Measurements from ENCODE around the gene NPBWR2. TPM values are rescaled to one million over a fixed set of nuclear protein-coding genes. Genes with fewer than 3 reads are reported as not detected.
"Not testable (repeated sequence)": the region's sequence is repeated elsewhere in the genome, so short reads cannot be mapped to it uniquely, and the experiment has no call there.

Gene NPBWR2
- polyA plus RNA-seq, 3 donors = not detected

DNA sequence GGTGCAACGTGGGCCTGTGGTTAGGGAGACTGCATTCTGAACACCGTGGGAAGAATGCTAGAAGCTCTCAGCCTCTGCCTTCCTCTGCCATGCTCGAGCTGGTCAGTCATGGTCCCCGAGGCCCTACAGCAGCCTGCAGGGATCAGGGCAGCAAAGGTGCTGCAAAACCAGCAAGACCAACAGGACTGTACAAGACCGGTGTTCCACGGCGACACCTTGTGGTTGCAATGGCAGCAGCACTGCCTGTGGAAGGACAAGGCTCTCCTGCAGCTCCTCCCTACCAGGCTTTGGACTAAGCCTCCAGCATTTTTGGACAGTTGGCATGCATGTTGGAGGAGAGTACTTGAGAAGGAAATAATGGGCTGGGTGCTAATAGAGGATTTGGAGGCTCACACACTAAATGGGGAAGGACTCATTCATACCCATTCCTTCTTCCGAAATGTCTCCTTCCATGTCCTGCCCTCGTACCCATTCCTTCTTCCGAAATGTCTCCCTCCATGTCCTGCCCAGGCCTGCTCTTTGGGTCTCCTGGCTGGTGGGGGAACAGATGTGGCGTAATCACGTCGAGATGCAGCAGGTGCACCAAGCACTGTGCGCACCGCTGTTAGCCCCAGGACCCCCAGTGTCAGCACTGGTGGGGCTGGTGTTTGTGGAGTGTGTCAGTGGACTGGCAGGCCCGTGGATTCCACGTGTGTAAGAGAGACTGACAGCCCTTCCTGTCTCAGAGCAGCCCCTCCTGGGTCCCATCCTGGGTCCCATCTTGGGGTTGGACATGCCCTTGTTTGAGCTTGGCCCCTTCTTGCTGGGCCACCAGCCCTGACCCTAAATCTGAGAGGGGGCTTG, 38.3 kb upstream of the NPBWR2 start:
- DNase-seq (ENCODE audit: extremely low read depth in 1 of 11, low read depth in 9 of 11, low spot score in 4 of 11) = no peak

DNA sequence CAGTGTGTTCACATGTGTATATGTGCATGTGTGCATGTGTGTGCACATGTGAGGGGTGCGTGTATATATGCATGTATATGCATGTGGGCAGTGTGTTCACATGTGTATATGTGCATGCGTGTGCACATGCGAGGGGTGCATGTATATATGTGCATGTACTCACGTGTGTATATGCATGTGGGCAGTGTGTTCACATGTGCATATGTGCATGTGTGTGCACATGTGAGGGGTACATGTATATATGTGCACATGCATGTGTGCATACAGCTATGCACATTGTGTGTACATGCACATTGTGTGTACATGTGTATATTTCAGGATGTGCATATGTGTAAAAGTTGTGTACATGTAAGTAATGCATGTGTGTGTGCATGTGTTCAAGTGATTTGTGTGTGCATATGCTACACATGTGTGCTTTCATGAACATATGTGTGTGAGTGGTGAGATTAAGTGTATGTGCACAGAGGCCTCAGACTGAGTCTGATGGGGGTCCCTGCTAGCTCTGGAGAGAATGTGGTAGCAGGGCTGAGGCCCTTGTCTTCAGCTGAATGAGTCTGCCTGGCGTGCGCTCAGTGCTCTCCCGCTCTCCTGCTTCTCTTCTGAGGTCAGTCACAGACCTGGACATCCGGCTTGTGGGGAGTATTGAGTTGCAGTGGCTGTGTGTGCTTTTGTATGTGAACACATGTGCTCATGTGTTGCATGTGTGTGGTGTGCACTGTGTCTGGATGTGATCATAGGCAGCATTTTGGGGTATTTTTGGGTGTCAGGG, 37.0 kb upstream of the NPBWR2 start:
- DNase-seq (ENCODE audit: extremely low read depth in 1 of 11, low read depth in 9 of 11, low spot score in 4 of 11) = no peak

DNA sequence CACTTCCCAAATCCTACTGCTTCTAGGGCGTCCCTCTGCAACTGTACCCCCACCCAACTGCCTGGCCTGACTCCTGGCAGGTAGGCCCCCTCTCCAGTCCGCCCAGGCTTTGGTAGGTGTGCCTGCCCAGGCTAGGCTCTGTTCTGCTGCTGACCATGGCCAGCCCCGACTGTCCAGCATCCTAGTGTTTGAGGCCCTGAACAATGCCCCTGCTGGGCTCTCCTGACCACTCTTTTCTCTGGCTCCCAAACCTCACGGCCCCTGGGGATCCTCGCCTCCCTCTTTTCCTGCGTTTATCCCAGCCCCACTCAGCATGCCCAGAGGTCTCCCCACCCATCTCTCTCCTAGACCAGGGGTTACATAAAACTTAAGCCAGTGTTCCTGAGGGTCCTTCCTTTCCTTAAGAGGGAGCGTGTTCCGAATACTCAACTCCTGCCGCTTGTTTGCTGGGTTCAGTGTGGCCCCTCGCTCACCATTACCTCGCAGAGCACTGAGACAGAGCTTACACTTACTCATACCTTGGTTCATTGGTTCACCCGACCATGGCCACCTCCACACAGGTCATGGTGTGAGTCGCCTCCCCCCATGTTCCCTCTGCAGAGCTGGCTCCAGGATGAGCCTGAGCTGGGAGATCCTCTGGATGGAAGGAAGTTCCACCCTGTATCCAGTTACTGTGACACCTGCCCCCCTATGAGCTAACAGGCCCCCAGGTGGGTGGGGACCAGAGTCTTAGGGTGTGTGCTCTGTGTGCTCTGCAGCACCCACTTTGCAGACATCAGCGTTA, 35.8 kb upstream of the NPBWR2 start:
- no peak for DNase-seq (ENCODE audit: extremely low read depth in 1 of 11, low read depth in 9 of 11, low spot score in 4 of 11)

DNA sequence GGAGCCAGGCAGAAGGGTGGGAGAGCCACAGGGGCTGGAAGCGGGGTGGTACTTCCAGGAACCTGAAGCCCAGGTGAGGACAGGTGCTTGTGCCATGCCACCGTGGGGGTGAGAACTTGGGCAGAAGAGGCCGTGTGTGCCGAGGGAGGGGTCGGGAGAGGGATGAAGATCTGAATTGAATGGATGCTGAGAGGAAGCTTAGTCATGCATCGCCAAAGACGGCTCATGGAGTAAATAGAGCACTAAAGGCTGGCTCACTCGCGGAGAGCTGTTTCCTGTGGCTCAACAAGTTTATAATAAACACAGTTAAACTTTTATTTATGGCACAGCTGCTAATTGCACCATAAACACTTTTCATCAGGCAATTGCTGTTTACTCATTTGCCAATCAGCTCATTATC, 35.2 kb upstream of the NPBWR2 start:
- no peak for DNase-seq (ENCODE audit: extremely low read depth in 1 of 11, low read depth in 9 of 11, low spot score in 4 of 11)

DNA sequence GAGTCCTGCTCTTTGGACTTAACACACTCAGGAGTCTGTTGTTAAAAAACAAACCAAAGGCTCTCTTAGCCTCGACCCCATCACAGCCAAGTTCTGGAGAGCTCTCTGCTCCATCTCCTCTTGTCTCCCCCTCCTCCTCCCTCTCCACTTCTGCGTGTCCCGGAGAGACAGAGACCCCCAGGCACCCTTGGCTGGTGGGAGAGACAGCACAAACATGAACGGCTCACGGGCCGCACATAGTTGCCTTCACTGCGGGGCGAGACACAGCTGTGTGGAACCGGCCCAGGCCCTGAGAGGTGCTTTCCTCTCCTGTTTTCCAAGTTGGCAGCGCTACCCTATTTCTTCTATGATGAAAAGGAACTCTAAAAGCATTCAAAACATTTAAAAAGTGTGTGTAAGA, 33.6 kb upstream of the NPBWR2 start:
- no peak for DNase-seq (ENCODE audit: extremely low read depth in 1 of 11, low read depth in 9 of 11, low spot score in 4 of 11)

DNA sequence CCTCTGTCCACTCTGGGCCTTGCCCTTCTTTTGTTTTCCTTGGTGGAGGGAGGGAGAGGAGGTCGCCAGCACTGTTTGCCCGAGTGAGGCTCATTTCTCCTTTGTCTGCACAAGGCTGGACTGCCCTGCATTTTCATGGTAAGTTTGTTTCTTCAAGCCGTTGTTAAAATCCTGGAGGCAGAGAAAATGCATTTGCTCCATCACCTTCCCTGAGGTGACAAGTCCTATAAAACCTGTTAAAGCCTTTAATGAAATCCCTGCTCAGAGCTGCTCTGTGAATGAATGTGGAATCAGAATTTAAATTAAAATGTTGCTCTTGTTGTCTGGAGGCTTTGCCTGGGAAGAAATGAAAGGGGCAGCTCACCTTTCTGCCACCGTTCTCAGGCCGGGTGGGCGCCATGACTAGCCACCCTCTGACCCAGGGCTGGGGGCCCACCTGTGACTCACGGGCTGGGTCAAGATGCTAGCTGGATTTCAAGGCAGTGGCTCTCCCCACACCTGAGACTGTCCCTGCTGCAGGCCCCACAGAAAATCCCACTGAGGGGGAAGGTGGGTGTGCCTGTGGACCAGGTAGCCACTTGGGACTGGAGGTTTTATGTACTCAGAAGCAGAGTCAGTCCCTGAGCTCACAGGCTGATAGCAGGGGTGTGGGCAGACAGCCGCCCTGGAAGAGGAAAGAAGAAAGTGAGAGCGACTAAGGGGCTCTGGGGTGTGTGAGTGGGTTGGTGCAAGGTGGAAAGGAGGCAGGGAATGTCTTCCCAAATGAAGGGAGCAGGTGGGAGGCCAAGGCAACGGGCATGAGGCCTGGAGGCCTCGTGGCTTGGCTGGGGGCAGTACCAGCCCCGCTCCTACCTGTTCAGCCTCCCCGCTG, 32.9 kb upstream of the NPBWR2 start:
- DNase-seq (ENCODE audit: extremely low read depth in 1 of 11, low read depth in 9 of 11, low spot score in 4 of 11) = no peak

DNA sequence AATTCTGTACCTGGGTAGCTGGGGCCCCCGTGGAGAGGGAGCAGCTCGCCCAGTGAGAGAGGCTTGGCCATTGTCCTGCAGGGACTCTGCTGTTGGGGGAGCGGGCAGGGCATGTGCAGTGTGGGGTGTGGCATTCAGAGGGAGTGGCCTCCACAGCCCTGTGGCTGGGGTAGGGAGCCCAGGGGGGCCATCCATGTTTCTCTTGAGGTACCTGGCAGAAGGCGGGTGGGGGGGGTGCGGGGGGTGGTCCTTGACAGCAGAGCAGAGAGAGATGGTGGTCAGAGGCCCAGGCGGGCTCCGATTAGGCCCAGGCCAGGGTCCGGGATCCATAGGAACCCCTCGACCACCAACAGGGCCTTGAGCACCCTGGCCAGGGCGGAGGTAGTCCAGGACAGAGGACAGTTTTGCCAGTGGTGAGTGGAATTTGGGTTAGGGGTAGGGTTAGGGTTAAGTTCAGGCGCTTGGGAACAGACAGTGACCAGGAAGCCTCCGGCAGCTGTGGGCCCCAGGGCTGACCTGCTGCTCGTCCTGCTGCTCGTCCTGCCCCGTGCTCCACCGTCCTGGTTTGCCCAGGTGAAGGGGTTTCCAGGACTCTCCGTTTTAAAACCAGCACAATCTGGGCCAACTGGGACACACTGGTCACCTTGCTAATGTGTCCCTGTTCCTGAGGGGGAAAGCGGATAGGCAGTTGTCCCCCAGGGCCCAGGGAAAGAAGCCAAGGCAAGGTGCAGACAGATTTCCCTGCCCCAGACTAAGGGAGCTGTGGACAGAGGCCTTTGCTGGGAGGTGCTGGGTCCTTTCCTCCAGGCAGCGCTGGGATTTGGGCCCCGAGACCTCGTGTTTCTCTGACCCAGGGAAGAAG, 32.1 kb upstream of the NPBWR2 start:
- DNase-seq (ENCODE audit: extremely low read depth in 1 of 11, low read depth in 9 of 11, low spot score in 4 of 11) = no peak

DNA sequence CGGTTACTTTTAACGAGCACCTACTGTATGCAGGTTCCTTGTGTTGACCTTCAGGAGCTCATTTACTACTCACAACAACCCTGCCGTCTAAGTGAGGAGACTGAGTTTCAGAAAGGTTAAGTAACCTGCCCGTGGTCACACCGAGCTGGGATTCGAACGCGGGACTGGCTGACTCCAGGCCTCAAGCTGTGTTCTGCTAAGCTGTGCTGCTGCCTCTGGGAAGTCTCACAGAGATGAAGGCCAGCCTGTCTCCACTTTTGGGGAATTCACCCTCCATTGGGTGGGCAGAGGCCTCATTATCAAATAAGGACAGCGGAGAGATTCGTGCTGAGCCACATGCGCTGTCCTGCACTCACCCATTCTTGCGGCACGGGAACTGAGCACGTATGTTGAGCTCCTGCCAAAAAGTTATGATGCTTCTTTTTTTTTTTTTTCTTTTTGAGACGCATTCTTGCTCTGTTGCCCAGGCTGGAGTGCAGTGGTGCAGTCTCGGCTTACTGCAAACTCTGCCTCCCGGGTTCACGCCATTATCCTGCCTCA, 31.0 kb upstream of the NPBWR2 start:
- no peak for DNase-seq (ENCODE audit: extremely low read depth in 1 of 11, low read depth in 9 of 11, low spot score in 4 of 11)

DNA sequence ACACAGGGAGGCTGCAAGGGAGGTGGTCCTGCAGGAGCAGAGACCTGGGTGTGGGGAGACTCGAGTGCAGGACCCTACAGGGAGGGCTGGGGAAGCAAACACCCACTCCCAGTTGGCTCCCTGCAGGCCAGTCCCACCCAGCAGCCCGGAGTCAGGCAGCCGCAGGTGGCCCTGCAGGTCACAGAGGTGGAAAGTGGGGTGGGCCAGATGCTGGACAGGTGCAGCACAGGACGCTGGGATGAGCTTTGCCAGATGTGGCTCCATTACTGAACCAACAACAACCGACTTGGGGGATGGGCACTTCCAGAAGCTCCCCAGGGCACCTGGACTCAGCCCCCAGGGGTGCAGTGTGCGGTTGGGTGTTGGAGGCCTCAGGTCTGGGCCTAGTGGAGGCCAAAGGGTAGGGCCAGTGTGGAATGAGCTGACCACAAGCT, 30.2 kb upstream of the NPBWR2 start:
- no peak for DNase-seq (ENCODE audit: extremely low read depth in 1 of 11, low read depth in 9 of 11, low spot score in 4 of 11)

DNA sequence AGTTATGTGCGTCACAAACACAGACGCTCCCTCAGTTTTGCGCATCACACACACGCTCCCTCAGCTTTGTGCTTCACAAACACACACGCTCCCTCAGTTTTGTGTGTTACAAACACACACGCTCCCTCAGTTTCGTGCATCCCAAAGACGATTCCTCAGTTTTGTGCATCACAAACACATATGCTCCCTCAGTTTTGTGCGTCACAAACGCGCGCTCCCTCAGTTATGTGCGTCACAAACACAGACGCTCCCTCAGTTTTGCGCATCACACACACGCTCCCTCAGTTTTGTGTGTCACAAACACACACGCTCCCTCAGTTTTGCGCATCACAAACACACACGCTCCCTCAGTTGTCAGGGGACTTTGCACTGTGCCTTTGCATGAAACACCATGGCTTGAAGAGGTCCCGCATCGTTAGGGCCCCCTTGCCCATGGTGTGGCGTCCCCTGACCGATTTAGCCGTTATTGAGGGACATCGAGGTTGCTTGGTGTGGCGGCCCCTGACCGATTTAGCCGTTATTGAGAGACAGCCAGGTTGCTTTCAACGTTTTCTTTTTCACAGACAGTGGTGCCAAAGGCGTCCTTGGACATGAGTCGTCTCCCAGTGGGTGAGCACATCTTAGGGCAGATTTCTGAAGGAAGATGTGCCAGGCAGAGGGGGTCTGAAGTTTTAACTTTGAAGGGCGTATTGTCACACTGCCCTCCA, 28.8 kb upstream of the NPBWR2 start:
- no peak for DNase-seq (ENCODE audit: extremely low read depth in 1 of 11, low read depth in 9 of 11, low spot score in 4 of 11)

DNA sequence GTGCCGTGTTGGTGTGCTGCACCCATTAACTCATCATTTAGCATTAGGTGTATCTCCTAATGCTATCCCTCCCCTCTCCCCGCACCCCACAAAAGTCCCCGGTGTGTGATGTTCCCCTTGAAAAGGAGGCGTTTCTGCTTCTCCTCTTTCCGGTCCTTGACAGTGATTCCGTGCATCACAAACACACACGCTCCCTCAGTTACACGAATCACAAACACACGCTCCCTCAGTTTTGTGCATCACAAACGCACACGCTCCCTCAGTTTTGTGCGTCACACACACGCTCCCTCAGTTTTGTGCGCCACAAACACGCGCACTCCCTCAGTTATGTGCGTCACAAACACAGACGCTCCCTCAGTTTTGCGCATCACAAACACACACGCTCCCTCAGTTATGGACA, 27.4 kb upstream of the NPBWR2 start:
- DNase-seq (ENCODE audit: extremely low read depth in 1 of 11, low read depth in 9 of 11, low spot score in 4 of 11) = not testable (repeated sequence)

DNA sequence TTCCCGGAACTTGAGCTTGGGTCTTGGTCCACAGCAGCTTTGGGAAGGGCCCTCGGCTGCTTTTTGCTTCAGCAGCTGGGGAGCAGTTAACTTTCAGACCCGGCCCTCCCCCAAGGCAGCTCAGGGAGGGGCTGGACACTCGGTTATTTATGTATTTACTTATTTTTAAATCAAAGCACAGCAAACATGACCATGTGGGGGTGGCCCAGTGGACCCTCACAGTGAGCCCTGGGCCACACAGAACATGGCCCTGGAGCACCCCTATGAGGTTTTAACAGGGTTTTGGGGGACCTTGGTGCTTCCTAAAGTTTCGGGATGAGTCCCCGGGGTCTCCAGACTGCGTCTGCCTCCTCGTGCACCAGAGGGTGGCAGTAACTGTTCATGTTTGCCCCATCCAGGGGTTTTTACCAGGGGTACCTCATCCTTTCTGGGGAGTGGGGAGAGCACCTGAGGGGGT, 26.6 kb upstream of the NPBWR2 start:
- DNase-seq (ENCODE audit: extremely low read depth in 1 of 11, low read depth in 9 of 11, low spot score in 4 of 11) = no peak

DNA sequence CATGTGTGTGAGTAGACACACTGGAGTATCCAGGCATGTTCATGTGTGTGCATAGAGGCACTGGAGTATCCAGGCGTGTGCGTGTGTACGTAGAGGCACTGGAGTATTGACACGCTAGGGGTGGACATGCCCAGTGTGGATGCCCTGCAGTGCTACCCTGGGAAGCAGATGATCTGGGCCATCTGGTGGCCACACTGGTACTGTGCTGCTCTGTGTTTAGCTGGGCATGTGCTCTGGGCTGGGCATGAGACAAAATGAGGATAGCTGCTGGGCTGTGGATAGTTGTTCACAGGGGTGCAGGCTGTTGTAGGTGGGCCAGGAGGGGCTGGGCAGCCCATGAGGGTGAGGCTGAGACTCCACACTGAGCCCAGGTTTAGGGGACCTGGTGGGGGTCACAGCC, 24.0 kb upstream of the NPBWR2 start:
- DNase-seq (ENCODE audit: extremely low read depth in 1 of 11, low read depth in 9 of 11, low spot score in 4 of 11) = no peak

DNA sequence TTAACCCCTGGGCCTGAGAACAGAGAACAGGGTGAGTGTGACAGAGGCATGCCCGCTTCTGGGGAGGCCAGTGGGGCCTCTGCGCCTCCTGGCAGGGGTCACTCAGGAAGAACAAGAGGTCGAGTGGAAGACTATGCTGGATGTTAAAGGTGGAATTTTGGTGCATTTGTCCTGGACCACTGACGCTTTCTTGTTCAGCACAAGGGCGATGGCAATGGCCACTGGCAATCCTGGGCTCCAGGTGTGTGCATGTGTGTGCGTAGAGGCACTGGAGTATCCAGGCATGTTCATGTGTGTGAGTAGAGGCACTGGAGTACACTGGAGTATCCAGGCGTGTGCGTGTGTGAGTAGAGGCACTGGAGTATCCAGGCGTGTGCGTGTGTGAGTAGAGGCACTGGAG, 23.5 kb upstream of the NPBWR2 start:
- no peak for DNase-seq (ENCODE audit: extremely low read depth in 1 of 11, low read depth in 9 of 11, low spot score in 4 of 11)

DNA sequence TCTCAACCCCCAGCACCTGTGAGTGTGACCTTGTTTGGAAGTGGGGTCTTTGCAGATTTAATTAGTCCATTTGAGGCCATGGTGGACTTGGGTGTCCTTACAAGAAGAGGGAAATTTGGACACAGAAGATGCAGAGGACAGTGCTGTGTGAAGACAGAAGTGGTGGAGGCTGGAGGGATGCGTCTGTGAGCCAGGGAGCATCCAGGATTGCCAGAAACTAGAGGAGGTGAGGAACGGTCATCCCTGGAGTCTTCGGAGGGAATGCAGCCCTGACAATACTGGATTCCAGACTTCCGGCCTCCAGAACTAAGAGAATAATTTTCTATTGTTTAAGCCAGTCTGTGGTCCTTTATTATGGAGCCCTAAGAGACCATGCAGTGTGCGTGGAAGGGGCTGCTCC, 22.9 kb upstream of the NPBWR2 start:
- no peak for DNase-seq (ENCODE audit: extremely low read depth in 1 of 11, low read depth in 9 of 11, low spot score in 4 of 11)

DNA sequence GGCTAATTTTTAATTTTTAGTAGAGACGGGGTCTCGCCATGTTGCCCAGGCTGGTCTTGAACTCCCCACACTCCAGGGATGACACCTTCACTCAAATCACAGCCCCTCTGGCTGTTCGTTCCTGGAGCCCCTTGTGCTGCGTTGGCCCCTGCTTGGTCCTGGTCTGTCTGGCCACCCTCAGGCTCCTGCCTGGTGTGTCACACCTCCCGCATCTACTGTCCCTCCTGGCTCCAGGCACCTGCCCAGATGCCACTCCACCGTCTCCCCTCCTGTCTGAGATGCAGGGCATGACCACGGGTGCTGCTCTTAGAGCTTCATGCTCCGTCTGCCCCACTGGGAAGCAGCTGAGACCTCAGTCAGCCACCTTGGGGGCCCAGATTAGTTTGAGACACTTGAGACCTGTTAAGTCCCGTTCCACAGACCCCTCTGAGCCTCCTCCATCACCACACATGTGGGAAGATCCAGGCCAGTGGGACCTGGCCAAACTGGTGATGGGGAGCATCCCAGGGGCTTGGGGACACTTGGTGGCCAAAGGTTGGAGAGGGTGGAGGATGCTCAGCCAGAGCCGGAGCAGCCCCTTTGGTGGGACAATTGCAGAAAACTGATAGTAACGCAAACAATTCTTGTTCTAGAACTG, 21.9 kb upstream of the NPBWR2 start:
- DNase-seq (ENCODE audit: extremely low read depth in 1 of 11, low read depth in 9 of 11, low spot score in 4 of 11) = no peak

DNA sequence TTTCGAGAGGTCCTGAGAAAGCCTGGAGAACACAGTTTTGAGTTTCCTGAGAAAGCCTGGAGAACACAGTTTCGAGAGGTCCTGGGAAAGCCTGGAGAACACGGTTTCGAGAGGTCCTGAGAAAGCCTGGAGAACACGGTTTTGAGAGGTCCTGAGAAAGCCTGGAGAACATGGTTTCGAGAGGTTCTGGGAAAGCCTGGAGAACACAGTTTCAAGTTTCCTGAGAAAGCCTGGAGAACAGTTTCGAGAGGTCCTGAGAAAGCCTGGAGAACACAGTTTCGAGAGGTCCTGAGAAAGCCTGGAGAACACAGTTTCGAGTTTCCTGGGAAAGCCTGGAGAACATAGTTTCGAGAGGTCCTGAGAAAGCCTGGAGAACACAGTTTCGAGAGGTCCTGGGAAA, 16.2 kb upstream of the NPBWR2 start:
- not testable (repeated sequence) for DNase-seq (ENCODE audit: extremely low read depth in 1 of 11, low read depth in 9 of 11, low spot score in 4 of 11)

Data from renal cortex interstitium (tissue), 11 donors.